ENCODE measurements around the gene LYPD3. TPM values are rescaled to one million over a fixed set of nuclear protein-coding genes. Genes with fewer than 3 reads are reported as not detected.

The LYPD3 gene
- polyA plus RNA-seq, 1 donor: 1.0 TPM

DNA sequence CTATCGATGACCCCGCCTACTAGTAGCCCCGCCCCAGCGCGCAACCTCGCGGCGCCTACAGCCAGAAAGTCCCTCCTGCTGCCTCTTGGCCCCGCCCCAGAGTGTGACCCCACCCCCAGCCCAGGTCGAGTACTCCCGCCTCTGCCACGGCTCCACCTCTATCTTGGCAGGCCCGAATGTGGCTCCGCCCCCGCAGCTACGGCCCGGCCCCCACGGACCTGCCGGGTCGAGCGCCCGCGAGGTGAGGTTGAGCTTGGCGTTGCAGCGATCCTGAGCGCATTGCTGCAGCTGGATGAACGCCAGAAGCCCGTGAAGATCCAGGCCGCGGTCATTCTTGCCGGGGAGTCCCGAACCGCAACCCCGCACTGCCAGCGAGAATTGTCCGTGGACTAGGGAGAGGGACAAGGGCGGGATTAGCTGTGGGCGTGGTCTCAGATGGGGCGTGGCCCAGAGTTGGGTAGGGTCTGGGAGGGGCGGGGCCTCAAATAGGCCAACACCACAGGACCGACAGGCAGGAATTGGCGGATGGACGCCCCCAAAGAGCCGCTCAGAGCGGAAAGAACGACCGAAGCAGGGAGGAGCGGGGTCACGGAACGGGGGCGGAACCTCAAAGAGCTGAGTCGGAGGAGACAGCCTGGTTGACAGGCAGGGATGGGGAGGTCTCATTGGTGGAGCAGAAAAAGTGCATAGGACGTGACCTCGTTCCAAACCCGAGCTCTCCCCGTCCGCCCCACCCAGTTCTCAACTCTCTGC lies 1.9 kb downstream of the LYPD3 start:
- Histone ChIP-seq H3K4me3 (ENCODE audit: low read length) (peak overlapping the region; percentile 59), H3K27me3 (ENCODE audit: control insufficient read depth, insufficient read depth, low read length) (peaks cover 21% of the 10 kb centered on the region), H3K27ac (ENCODE audit: low read length) (peak overlapping the region; percentile 63), H3K36me3 (ENCODE audit: control insufficient read depth, insufficient read depth, low read length) (no peaks in the 10 kb centered on the region), H3K9me3 (ENCODE audit: control insufficient read depth, low read depth, low read length) (peaks cover 5% of the 10 kb centered on the region), H3K4me1 (ENCODE audit: control insufficient read depth, insufficient read depth, low read length) (peaks cover 4% of the 10 kb centered on the region)
- DNase-seq: peak; percentile 94 to 97
- WGBS (ENCODE audit: insufficient coverage, low lambda C conversion rate): no CpG with 5 or more reads among the region's 57 CpGs

DNA sequence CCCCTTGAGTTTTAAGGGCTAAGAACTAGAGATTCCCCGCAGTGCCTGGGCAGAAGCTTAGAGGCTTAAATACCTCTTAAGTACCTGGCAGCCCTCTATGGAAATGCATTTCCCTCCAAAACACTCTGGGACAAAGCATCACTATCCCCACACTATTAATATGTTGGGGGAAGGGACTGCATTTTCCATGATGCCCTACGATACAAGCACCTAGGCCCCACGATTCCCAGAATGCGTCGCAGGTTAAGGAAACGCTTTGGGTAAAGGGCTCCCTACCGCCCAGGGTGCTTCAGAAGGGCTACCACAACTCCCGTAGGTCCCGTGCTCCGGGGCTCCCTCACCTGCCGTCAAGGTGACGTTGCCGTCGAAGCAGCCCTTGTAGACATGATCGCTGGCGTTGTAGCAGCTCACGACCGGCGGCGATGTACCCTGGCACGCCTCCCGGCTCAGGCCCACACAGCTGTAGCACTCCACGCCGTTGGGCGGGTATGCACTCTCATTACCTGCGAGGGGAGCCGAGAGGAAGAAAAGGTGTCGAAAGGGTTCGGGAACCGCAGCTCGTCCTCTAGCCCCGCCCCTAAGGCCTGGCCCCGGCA lies 2.5 kb downstream of the LYPD3 start:
- Histone ChIP-seq H3K4me1 (ENCODE audit: control insufficient read depth, insufficient read depth, low read length) (peaks cover 4% of the 10 kb centered on the region), H3K27me3 (ENCODE audit: control insufficient read depth, insufficient read depth, low read length) (peaks cover 21% of the 10 kb centered on the region), H3K4me3 (ENCODE audit: low read length) (peak overlapping the region; percentile 59), H3K27ac (ENCODE audit: low read length) (no peak overlapping the region), H3K36me3 (ENCODE audit: control insufficient read depth, insufficient read depth, low read length) (no peaks in the 10 kb centered on the region), H3K9me3 (ENCODE audit: control insufficient read depth, low read depth, low read length) (peaks cover 5% of the 10 kb centered on the region)
- no peak for DNase-seq
- no CpG with 5 or more reads among the region's 33 CpGs for WGBS (ENCODE audit: insufficient coverage, low lambda C conversion rate)

DNA sequence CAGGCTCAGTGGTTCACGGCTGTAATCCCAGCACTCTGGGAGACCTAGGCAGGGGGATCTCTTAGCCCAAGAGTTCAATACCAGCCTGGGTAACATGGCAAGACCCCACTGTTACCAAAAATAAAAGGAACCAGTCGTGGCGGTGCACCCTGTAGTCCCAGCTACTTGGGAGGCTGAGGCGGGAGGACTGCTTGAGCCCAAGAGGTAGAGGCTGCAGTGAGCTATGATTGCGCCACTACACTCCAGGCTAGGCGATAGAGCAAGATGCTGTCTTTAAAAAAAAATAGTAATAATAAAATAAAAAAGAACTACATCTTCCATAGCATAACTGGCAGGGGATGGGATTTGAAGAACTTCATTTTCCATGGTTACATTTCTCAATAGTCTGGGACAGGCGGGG lies 3.0 kb downstream of the LYPD3 start:
- H3K9me3 ChIP-seq (ENCODE audit: control insufficient read depth, low read depth, low read length): peaks cover 5% of the 10 kb centered on the region
- no peak for DNase-seq
- no peak overlapping the region for H3K4me3 ChIP-seq (ENCODE audit: low read length)
- H3K27ac ChIP-seq (ENCODE audit: low read length): no peak overlapping the region
- no peaks in the 10 kb centered on the region for H3K36me3 ChIP-seq (ENCODE audit: control insufficient read depth, insufficient read depth, low read length)
- peaks cover 21% of the 10 kb centered on the region for H3K27me3 ChIP-seq (ENCODE audit: control insufficient read depth, insufficient read depth, low read length)
- H3K4me1 ChIP-seq (ENCODE audit: control insufficient read depth, insufficient read depth, low read length): peaks cover 4% of the 10 kb centered on the region
- WGBS (ENCODE audit: insufficient coverage, low lambda C conversion rate): no CpG with 5 or more reads among the region's 7 CpGs

DNA sequence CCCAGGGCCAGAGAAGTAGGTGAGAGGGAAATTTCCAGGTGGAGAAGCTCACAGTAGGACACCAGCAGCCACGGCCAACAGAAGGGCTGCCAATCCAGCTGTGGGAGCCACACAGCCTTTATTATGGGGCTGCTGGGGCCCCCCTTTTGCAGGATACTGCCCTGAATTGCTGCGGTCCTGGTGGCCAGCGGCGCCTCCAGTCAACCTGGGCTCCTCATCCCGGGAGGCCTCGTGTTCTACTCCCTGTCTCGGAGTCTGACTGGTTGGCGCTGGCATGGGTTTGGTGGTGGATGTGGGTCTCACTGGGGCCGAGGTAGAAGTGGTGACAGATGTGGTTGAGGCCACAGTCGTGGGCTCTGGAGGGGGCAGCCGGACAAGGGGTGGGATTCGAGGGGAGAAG lies 4.1 kb downstream of the LYPD3 start:
- Histone ChIP-seq H3K9me3 (ENCODE audit: control insufficient read depth, low read depth, low read length) (peaks cover 5% of the 10 kb centered on the region), H3K27me3 (ENCODE audit: control insufficient read depth, insufficient read depth, low read length) (peaks cover 21% of the 10 kb centered on the region), H3K4me3 (ENCODE audit: low read length) (no peak overlapping the region), H3K36me3 (ENCODE audit: control insufficient read depth, insufficient read depth, low read length) (no peaks in the 10 kb centered on the region), H3K4me1 (ENCODE audit: control insufficient read depth, insufficient read depth, low read length) (peaks cover 4% of the 10 kb centered on the region), H3K27ac (ENCODE audit: low read length) (no peak overlapping the region)
- no CpG with 5 or more reads among the region's 12 CpGs for WGBS (ENCODE audit: insufficient coverage, low lambda C conversion rate)
- no peak for DNase-seq

DNA sequence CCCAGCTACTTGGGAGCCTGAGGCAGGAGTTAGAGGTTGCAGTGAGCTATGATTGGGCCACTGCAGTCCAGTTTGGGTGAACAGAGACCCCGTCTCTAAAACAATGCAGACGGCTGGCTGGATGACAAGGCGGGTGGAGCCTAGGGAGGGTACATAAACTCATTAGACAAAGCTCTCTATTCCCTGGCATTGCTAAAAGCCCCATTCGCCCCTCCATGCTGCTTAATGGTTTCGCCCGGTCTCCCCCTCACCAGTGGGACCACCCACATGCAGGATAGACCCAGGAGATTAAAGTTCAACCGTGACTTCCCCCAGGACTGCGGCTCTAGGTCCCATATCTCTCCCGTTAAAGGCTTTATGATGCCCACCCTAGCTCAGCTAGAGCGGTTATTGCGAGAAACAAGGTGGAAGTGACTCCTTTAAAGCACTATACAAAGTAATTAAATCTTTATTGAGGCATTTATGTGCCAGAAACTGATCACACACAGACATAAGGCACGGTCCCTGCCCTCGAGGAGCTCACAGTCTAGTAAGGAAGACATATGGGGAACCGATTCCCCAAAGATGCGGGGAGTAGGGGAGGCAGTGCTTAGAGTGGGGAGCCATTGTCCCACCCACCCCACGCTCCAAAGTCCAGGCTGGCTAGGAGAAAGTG lies 4.9 kb downstream of the LYPD3 start:
- Histone ChIP-seq H3K4me3 (ENCODE audit: low read length) (no peak overlapping the region), H3K27me3 (ENCODE audit: control insufficient read depth, insufficient read depth, low read length) (peaks cover 14% of the 10 kb centered on the region), H3K9me3 (ENCODE audit: control insufficient read depth, low read depth, low read length) (peaks cover 2% of the 10 kb centered on the region), H3K27ac (ENCODE audit: low read length) (no peak overlapping the region), H3K36me3 (ENCODE audit: control insufficient read depth, insufficient read depth, low read length) (no peaks in the 10 kb centered on the region), H3K4me1 (ENCODE audit: control insufficient read depth, insufficient read depth, low read length) (peaks cover 2% of the 10 kb centered on the region)
- WGBS (ENCODE audit: insufficient coverage, low lambda C conversion rate): no CpG with 5 or more reads among the region's 16 CpGs
- no peak for DNase-seq

DNA sequence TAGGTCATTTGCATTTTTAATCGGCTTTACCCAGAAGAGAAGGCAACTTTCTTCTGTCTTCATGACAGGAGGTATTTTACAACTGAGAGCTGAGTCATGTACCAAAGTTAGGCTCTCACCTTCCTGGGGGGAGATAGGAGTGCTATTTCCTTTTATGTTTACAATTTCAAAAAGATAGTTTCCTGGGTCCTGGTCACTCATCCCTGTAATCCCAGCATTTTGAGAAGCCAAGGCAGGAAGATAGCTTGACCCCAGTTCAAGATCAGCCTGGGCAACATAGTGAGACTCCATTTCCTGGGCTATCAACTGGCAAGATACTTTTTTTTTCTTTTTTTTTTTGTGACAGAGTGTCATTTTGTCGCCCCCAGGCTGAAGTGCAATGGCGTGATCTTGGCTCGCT lies 7.6 kb downstream of the LYPD3 start:
- Histone ChIP-seq H3K27me3 (ENCODE audit: control insufficient read depth, insufficient read depth, low read length) (peaks cover 6% of the 10 kb centered on the region), H3K36me3 (ENCODE audit: control insufficient read depth, insufficient read depth, low read length) (no peaks in the 10 kb centered on the region), H3K4me3 (ENCODE audit: low read length) (no peak overlapping the region), H3K27ac (ENCODE audit: low read length) (no peak overlapping the region), H3K9me3 (ENCODE audit: control insufficient read depth, low read depth, low read length) (peaks cover under 1% of the 10 kb centered on the region), H3K4me1 (ENCODE audit: control insufficient read depth, insufficient read depth, low read length) (no peaks in the 10 kb centered on the region)
- no CpG with 5 or more reads among the region's 4 CpGs for WGBS (ENCODE audit: insufficient coverage, low lambda C conversion rate)
- no peak for DNase-seq

DNA sequence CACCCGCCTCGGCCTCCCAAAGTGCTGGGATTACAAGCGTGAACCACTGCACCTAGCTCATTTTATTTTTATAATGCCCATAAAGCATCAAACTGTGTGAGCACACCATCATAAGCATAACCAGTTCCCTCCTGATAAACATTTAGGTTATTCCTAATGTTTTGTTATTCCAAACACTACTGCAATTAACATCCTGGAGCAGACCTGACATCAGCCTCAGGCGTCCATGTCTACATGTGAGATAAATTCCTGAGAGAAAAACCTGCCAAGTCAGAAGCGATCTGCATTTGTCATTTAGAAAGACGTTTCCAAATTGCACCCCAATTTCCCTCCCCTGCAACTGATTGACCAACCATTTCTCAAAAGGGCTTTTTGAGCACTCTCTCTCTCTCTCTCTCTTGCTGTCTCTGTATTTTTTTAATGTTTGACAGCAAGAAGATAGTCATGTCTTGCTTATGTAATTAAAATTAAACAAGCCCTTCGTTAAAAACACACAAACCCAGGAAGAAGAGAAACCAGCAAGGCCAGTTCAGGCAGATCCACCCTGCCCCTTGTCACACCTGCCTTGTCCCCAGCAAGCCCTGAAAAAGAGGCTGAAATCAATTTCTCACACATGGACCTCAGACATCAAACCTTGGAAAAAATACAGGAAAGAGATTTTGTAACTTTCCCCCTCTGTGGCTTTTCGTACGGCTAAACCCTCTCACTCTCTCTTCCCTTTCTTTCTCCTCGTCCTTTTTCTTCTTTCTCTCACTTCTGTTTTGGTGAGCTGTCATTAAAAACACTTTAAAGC lies 9.9 kb downstream of the LYPD3 start:
- peaks cover 4% of the 10 kb centered on the region for H3K9me3 ChIP-seq (ENCODE audit: control insufficient read depth, low read depth, low read length)
- H3K4me3 ChIP-seq (ENCODE audit: low read length): no peak overlapping the region
- H3K27me3 ChIP-seq (ENCODE audit: control insufficient read depth, insufficient read depth, low read length): peaks cover 3% of the 10 kb centered on the region
- WGBS (ENCODE audit: insufficient coverage, low lambda C conversion rate): 31% methylated on average over 4 of the region's 10 CpGs
- no peak for DNase-seq
- no peaks in the 10 kb centered on the region for H3K36me3 ChIP-seq (ENCODE audit: control insufficient read depth, insufficient read depth, low read length)
- no peaks in the 10 kb centered on the region for H3K4me1 ChIP-seq (ENCODE audit: control insufficient read depth, insufficient read depth, low read length)
- no peak overlapping the region for H3K27ac ChIP-seq (ENCODE audit: low read length)

DNA sequence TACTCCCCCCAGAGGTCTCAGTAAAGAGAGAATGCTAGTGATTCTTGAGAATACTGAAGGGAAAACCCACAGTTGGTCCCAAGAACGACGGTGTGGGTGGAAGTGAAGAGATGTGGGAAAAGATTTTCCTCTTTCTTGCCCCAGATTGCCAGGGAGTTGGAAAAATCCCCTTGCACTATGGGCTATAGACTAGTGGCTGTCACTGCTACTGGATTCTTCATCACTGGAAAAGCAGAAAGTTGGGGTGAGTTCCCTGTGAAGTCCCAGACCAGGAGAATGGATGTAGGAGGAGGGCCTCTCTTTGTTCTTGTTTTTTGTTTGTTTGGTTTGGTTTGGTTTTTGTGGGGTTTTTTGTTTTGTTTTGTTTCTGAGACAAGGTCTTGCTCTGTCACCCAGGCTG lies 11.4 kb downstream of the LYPD3 start:
- H3K27ac ChIP-seq (ENCODE audit: low read length): no peak overlapping the region
- no peak for DNase-seq
- peaks cover 4% of the 10 kb centered on the region for H3K9me3 ChIP-seq (ENCODE audit: control insufficient read depth, low read depth, low read length)
- H3K27me3 ChIP-seq (ENCODE audit: control insufficient read depth, insufficient read depth, low read length): no peaks in the 10 kb centered on the region
- 60% methylated on average over 1 of the region's 2 CpGs for WGBS (ENCODE audit: insufficient coverage, low lambda C conversion rate)
- no peak overlapping the region for H3K4me3 ChIP-seq (ENCODE audit: low read length)
- H3K4me1 ChIP-seq (ENCODE audit: control insufficient read depth, insufficient read depth, low read length): no peaks in the 10 kb centered on the region
- H3K36me3 ChIP-seq (ENCODE audit: control insufficient read depth, insufficient read depth, low read length): no peaks in the 10 kb centered on the region

DNA sequence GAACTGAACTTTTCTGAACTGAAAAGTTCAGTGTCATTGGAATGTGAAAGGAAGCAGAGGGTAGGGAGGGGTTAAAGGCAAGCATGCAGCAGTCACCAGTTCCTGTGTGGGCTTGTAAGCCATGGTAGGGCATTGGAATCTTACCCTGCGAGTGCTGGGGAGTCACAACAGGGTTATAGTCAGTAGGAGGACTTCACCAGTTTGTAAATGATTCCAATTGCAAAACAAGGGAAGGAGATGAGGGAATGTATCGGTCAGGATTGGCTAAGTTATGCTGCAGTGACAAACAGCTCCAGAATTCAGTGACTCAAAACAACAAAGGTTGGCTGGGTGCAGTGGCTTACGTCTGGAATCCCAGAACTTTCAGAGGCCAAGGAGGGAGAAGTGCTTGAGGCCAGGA lies 12.8 kb downstream of the LYPD3 start:
- H3K36me3 ChIP-seq (ENCODE audit: control insufficient read depth, insufficient read depth, low read length): no peaks in the 10 kb centered on the region
- no peak for DNase-seq
- H3K9me3 ChIP-seq (ENCODE audit: control insufficient read depth, low read depth, low read length): peaks cover 4% of the 10 kb centered on the region
- H3K4me1 ChIP-seq (ENCODE audit: control insufficient read depth, insufficient read depth, low read length): no peaks in the 10 kb centered on the region
- H3K27me3 ChIP-seq (ENCODE audit: control insufficient read depth, insufficient read depth, low read length): no peaks in the 10 kb centered on the region
- H3K4me3 ChIP-seq (ENCODE audit: low read length): no peak overlapping the region
- WGBS (ENCODE audit: insufficient coverage, low lambda C conversion rate): 86% methylated on average over 1 of the region's 3 CpGs
- no peak overlapping the region for H3K27ac ChIP-seq (ENCODE audit: low read length)

DNA sequence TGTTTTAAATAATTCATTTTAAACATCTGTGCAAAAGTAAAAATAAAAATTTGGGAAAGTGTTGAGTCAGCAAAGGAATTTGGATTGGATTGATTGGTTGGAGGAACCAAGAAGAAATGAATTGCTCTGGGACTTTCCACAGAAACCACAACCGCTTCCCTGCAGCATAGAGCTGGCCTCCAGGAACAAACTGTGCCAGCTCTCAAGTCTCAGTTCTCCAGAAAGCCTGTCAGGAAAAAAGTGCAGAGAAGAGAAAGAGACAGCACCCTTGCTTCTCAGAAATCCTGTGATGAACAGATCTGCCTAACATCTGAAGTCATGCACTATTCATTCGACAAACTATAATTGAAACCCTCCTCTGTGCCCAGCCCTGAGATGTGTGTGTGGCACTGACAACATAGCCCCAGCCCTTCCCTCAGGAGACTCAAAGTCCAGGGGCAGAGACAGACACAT lies 14.8 kb downstream of the LYPD3 start:
- H3K9me3 ChIP-seq (ENCODE audit: control insufficient read depth, low read depth, low read length): peaks cover 4% of the 10 kb centered on the region
- no peaks in the 10 kb centered on the region for H3K36me3 ChIP-seq (ENCODE audit: control insufficient read depth, insufficient read depth, low read length)
- H3K4me1 ChIP-seq (ENCODE audit: control insufficient read depth, insufficient read depth, low read length): peaks cover 3% of the 10 kb centered on the region
- WGBS (ENCODE audit: insufficient coverage, low lambda C conversion rate): no CpG with 5 or more reads among the region's 2 CpGs
- H3K27me3 ChIP-seq (ENCODE audit: control insufficient read depth, insufficient read depth, low read length): no peaks in the 10 kb centered on the region
- DNase-seq: no peak
- no peak overlapping the region for H3K4me3 ChIP-seq (ENCODE audit: low read length)
- no peak overlapping the region for H3K27ac ChIP-seq (ENCODE audit: low read length)
